ENCODE measurements around the gene PUDP.

- no peak for TF ChIP-seq EZH2 (IDR thresholded peaks at IDR 0.05; ENCODE audit: borderline replicate concordance)
- no peak for TF ChIP-seq CTCF (IDR thresholded peaks at IDR 0.05; ENCODE audit: poor library complexity)
- no peak for TF ChIP-seq EZH2phosphoT487 (IDR thresholded peaks at IDR 0.05; ENCODE audit: low read depth, severe bottlenecking, unreplicated experiment)
These were observed 76.6 kb downstream of the PUDP start for GRCh38 chrX:7071390-7071789.
